ENCODE measurements around the gene HELZ. TPM values are rescaled to one million over a fixed set of nuclear protein-coding genes. Genes with fewer than 3 reads are reported as not detected.

HELZ gene
- total RNA-seq, 4 donors from 2014 or later = 47.3 to 95.4 (median 61.3) TPM

DNA sequence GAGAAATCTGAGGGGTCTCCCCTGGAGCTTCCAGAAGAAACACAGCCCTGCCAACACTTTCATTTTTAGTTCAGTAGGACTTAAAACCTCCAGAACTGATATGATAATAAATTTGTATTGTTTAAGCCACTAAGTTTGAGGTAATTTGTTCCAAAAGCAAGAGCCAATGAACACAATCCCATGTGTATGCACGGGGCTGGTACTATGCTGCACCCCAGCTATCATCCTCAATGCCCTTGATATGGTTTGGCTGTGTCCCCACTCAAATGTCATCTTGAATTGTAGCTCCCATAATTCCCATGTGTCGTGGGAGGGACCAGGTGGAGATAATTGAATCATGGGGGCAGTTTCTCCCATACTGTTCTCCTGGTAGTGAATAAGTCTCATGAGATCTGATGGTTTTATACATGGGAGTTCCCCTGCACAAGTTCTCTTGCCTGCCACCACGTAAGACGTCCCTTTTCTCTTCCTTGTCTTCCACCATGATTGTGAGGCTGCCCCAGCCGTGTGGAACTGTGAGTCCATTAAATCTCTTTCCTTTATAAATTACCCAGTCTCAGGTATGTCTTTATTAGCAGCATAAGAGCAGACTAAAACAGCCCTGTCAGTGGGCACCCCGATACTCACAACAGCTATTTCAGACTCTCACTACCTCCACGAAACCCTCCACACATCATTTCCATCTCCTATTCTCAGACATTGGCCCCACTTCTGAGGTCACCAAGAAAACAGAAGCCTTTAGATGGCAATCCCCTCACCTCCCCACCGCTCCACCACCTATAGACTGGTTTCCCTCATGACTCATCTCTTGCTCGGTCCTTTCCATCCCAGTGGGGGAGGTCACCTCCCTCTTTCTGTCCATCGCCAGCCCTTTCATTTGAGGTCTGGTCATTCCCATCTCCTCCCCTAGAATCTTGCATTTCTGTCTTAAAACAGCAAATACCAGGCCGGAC, 209.6 kb downstream of the HELZ start:
- H3K4me1 ChIP-seq = no peaks in the 10 kb centered on the region
- 75 to 86% methylated on average over 11 of the region's 11 CpGs for WGBS, 2 donors
- TF ChIP-seq, protein P1, sequence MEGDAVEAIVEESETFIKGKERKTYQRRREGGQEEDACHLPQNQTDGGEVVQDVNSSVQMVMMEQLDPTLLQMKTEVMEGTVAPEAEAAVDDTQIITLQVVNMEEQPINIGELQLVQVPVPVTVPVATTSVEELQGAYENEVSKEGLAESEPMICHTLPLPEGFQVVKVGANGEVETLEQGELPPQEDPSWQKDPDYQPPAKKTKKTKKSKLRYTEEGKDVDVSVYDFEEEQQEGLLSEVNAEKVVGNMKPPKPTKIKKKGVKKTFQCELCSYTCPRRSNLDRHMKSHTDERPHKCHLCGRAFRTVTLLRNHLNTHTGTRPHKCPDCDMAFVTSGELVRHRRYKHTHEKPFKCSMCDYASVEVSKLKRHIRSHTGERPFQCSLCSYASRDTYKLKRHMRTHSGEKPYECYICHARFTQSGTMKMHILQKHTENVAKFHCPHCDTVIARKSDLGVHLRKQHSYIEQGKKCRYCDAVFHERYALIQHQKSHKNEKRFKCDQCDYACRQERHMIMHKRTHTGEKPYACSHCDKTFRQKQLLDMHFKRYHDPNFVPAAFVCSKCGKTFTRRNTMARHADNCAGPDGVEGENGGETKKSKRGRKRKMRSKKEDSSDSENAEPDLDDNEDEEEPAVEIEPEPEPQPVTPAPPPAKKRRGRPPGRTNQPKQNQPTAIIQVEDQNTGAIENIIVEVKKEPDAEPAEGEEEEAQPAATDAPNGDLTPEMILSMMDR (IDR thresholded peaks at IDR 0.05) = no peak
- TF ChIP-seq POLR2A (IDR thresholded peaks at IDR 0.05) = no peak
- TF ChIP-seq EP300 (IDR thresholded peaks at IDR 0.05) = no peak
- H3K36me3 ChIP-seq = no peaks in the 10 kb centered on the region
- no peak for DNase-seq (ENCODE audit: low spot score in 2 of 2)
- H3K9me3 ChIP-seq = no peaks in the 10 kb centered on the region
- H3K4me3 ChIP-seq = no peak overlapping the region
- H3K27ac ChIP-seq = no peak overlapping the region
- no peaks in the 10 kb centered on the region for H3K27me3 ChIP-seq

DNA sequence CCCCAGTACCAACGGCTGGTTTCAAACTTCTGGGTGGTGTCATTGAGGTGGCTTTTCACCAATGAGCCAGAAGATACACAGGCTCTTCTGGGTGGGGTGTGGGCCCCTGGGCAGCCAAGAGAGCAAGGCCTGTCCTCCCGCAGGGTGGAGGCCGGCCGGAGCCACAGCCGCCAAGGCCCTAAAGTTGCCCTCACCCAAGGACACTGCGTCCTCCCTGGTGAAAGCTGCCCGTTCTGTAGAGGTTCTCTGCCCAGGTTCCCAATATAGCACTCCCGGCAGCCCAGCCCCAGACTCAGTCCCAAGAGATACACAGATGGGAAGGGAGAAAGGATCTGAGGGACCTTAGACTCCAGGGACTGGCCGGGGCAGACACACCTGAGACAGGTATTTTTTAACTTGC, 211.4 kb downstream of the HELZ start:
- Histone ChIP-seq H3K4me3 (no peak overlapping the region), H3K9me3 (no peaks in the 10 kb centered on the region), H3K27ac (no peak overlapping the region), H3K36me3 (no peaks in the 10 kb centered on the region), H3K4me1 (no peaks in the 10 kb centered on the region), H3K27me3 (no peaks in the 10 kb centered on the region)
- TF ChIP-seq POLR2A (IDR thresholded peaks at IDR 0.05) = no peak
- TF ChIP-seq, protein P1 (IDR thresholded peaks at IDR 0.05) = no peak
- TF ChIP-seq EP300 (IDR thresholded peaks at IDR 0.05) = no peak
- 82 to 89% methylated on average over 5 to 9 of the region's 9 CpGs for WGBS, 2 donors
- DNase-seq (ENCODE audit: low spot score in 2 of 2) = no peak

DNA sequence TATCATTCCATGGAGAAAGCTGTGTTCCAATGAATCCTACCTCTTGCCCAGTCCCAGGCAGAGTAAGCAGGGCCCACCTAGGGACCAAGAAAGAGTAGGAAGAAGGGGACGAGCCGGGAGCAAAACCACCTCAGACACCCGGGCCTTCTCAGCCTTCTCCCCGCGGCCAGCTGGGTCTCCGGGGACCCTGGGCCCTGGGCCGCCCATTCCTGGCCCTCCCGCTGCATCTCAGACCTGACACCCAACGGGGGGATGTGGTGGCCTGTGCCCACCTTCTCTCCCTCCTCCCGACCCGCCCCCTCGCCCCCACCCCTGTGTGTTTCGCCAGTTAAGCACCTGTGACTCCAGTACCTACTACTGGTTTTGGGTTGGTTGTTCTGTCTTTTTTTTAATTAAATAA, 212.0 kb downstream of the HELZ start:
- no peaks in the 10 kb centered on the region for H3K27me3 ChIP-seq
- no peaks in the 10 kb centered on the region for H3K9me3 ChIP-seq
- no peak overlapping the region for H3K27ac ChIP-seq
- no peaks in the 10 kb centered on the region for H3K4me1 ChIP-seq
- no peaks in the 10 kb centered on the region for H3K36me3 ChIP-seq
- TF ChIP-seq, protein P1 (IDR thresholded peaks at IDR 0.05) = no peak
- TF ChIP-seq EP300 (IDR thresholded peaks at IDR 0.05) (no peak), POLR2A (IDR thresholded peaks at IDR 0.05) (no peak)
- DNase-seq (ENCODE audit: low spot score in 2 of 2) = no peak
- H3K4me3 ChIP-seq = no peak overlapping the region
- 88 to 96% methylated on average over 13 of the region's 13 CpGs for WGBS, 2 donors

DNA sequence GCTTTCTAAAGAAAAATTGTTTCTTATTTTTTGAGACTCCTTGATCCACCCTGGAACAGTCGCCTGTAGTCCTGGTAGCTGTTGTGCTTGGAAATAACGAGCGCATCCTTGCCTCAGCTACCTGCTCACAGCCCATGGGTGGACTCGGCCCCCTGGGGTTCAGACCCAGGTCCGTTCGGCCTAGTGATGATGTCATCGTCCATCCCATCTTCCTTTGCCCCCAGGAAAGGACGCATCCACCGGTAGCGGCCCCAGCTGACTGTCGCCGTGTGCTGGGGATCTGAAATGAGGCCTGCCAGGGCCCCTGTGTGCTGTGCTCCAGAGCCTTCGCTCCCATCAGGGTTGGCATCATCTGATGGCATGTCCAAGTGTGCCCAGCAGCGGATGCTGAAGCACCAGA, 212.6 kb downstream of the HELZ start:
- Histone ChIP-seq H3K36me3 (no peaks in the 10 kb centered on the region), H3K27me3 (no peaks in the 10 kb centered on the region), H3K4me1 (no peaks in the 10 kb centered on the region), H3K27ac (no peak overlapping the region), H3K4me3 (no peak overlapping the region), H3K9me3 (no peaks in the 10 kb centered on the region)
- 90 to 93% methylated on average over 12 to 14 of the region's 14 CpGs for WGBS, 2 donors
- TF ChIP-seq, protein P1 (IDR thresholded peaks at IDR 0.05) = no peak
- TF ChIP-seq POLR2A (IDR thresholded peaks at IDR 0.05) (no peak), EP300 (IDR thresholded peaks at IDR 0.05) (no peak)
- no peak for DNase-seq (ENCODE audit: low spot score in 2 of 2)

DNA sequence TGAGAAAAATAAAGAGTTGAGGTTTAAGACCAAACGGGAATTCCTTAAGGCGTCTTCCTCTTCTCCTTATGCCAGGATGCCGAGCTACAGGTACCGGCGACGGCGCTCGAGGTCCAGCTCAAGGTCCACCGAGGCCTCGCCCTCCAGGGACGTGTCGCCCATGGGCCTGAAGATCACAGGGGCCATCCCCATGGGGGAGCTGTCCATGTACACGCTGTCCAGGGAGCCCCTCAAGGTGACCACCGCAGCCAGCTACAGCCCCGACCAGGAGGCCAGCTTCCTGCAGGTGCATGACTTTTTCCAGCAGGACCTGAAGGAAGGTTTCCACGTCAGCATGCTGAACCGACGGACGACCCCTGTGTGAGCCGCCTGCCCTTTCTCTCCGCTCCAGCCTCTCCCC, 214.4 kb downstream of the HELZ start:
- no peak for DNase-seq (ENCODE audit: low spot score in 2 of 2)

More for the DNA sequence above, 214.4 kb downstream of the HELZ start:
- Histone ChIP-seq H3K4me1 (no peaks in the 10 kb centered on the region), H3K27me3 (no peaks in the 10 kb centered on the region), H3K9me3 (no peaks in the 10 kb centered on the region), H3K27ac (no peak overlapping the region), H3K36me3 (no peaks in the 10 kb centered on the region), H3K4me3 (no peak overlapping the region)
- TF ChIP-seq EP300 (IDR thresholded peaks at IDR 0.05) = no peak
- TF ChIP-seq, protein P1 (IDR thresholded peaks at IDR 0.05) = no peak
- TF ChIP-seq POLR2A (IDR thresholded peaks at IDR 0.05) = no peak
- WGBS, 2 donors = 79 to 84% methylated on average over 20 to 21 of the region's 21 CpGs
